ENCODE results near the gene SPOCK1.

- no peak for TF ChIP-seq GATA2 (IDR thresholded peaks at IDR 0.05; ENCODE audit: low read depth, low read length)
- TF ChIP-seq GATA3 (IDR thresholded peaks at IDR 0.05; ENCODE audit: low read depth, low read length), result no peak
Observed at GRCh38 chr5:137394380-137394779, 104.7 kb downstream of the SPOCK1 start.

Measured in SH-SY5Y (cell line).